HG03280 (cell line): ENCODE data around the gene MAML2.
"Not testable (repeated sequence)": the region's sequence is repeated elsewhere in the genome, so short reads cannot be mapped to it uniquely, and the experiment has no call there.

Experiments used
- ATAC-seq: cut with Tn5 transposase; IDR thresholded peaks from one replicate; pipeline ENCODE4 v1.9.1; 2021; ENCODE audit warnings: mild to moderate bottlenecking, moderate library complexity; ENCODE audit not compliant: unreplicated experiment

Gene MAML2

GRCh38 chr11:96293598-96294021, 49.4 kb downstream of the MAML2 start:
- peak; percentile 81 for ATAC-seq

- no peak for ATAC-seq
These were observed 49.9 kb downstream of the MAML2 start for GRCh38 chr11:96293109-96293508.

GRCh38 chr11:96292291-96293010, 50.5 kb downstream of the MAML2 start:
- no peak for ATAC-seq

- ATAC-seq, result no peak
These were observed 52.4 kb downstream of the MAML2 start for GRCh38 chr11:96290631-96291030.

- ATAC-seq, result no peak
These were observed 53.0 kb downstream of the MAML2 start for GRCh38 chr11:96290031-96290430.

- no peak for ATAC-seq
These were observed 54.1 kb downstream of the MAML2 start for GRCh38 chr11:96288915-96289314.

- no peak for ATAC-seq
These were observed 55.1 kb downstream of the MAML2 start for GRCh38 chr11:96287822-96288439.

GRCh38 chr11:96285985-96286384, 57.0 kb downstream of the MAML2 start:
- ATAC-seq, result not testable (repeated sequence)

- no peak for ATAC-seq
These were observed 58.1 kb downstream of the MAML2 start for GRCh38 chr11:96284917-96285316.

GRCh38 chr11:96284401-96284800, 58.6 kb downstream of the MAML2 start:
- no peak for ATAC-seq

- no peak for ATAC-seq
These were observed 60.3 kb downstream of the MAML2 start for GRCh38 chr11:96282625-96283220.

GRCh38 chr11:96280444-96280843, 62.6 kb downstream of the MAML2 start:
- no peak for ATAC-seq

GRCh38 chr11:96279896-96280290, 63.1 kb downstream of the MAML2 start:
- no peak for ATAC-seq

- ATAC-seq, result no peak
These were observed 63.7 kb downstream of the MAML2 start for GRCh38 chr11:96279018-96279895.

GRCh38 chr11:96278039-96278897, 64.7 kb downstream of the MAML2 start:
- ATAC-seq, result no peak

GRCh38 chr11:96277696-96278038, 65.3 kb downstream of the MAML2 start:
- no peak for ATAC-seq

- no peak for ATAC-seq
These were observed 66.2 kb downstream of the MAML2 start for GRCh38 chr11:96276836-96277235.

GRCh38 chr11:96275801-96276594, 67.0 kb downstream of the MAML2 start:
- no peak for ATAC-seq

- ATAC-seq, result no peak
These were observed 69.5 kb downstream of the MAML2 start for GRCh38 chr11:96273507-96273906.
